Measurements from ENCODE around the gene ADSL.

DNA sequence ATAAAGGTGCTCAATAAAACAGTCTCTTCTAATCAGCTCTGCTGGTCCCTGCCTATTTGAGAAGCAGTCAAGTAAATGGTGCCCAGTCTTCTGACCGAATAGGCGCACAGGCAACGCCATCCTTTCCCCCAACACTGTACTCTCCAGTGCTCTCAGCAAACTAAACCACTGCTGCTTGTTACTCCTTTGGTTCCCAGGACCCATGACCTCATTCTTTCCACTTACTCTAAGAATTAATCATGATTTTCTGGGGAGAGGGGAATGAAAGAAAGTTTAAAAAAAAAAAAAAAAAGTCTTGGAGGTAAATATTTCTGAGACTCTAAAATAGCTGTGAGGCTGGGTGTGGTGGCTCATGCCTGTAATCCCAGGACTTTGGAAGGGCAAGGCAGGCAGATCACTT, 87.8 kb downstream of the ADSL start:
- TF ChIP-seq EZH2phosphoT487 (IDR thresholded peaks at IDR 0.05; ENCODE audit: insufficient read depth, low read depth) (no peak), EZH2 (IDR thresholded peaks at IDR 0.05; ENCODE audit: insufficient read depth, poor library complexity, severe bottlenecking) (no peak)

All from GM23248 (cell line).